Neural progenitor cell (in vitro differentiated cells): Measurements from ENCODE around the gene TYRO3. TPM values are rescaled to one million over a fixed set of nuclear protein-coding genes. Genes with fewer than 3 reads are reported as not detected.

ENCODE experiments used
- DNase-seq: peaks from one replicate; pipeline ENCODE4 v3.0.0-alpha.2; 2016; ENCODE audit warnings: low spot score
- H2AFZ ChIP-seq: fragments of 200-600 bp; sonication (generic); replicated peaks from 2 replicates; pipeline ENCODE4 v1.6.1; 2016; ENCODE audit warnings: antibody characterized with exemption
- H3F3A ChIP-seq: fragments of 200-600 bp; sonication (generic); 2 replicates; pipeline ENCODE4 v1.6.1; 2016; ENCODE audit warnings: antibody characterized with exemption, low read depth
- H3K27ac ChIP-seq: fragments of 200-600 bp; sonication (generic); 2 replicates; pipeline ENCODE4 v1.5.1; 2016; ENCODE audit warnings: mild to moderate bottlenecking
- H3K27me3 ChIP-seq: fragments of 200-600 bp; sonication (generic); 2 replicates; pipeline ENCODE4 v1.6.1; 2016; ENCODE audit warnings: mild to moderate bottlenecking, moderate library complexity
- H3K36me3 ChIP-seq: fragments of 200-600 bp; sonication (generic); 2 replicates; pipeline ENCODE4 v1.5.1; 2016
- H3K4me1 ChIP-seq: fragments of 200-600 bp; sonication (generic); 2 replicates; pipeline ENCODE4 v1.6.1; 2016; ENCODE audit warnings: mixed run types
- H3K4me2 ChIP-seq: fragments of 200-600 bp; sonication (generic); 2 replicates; pipeline ENCODE4 v1.6.1; 2016
- H3K4me3 ChIP-seq: fragments of 200-600 bp; sonication (generic); 2 replicates; pipeline ENCODE4 v1.5.1; 2016
- H3K79me2 ChIP-seq: fragments of 200-600 bp; sonication (generic); 2 replicates; pipeline ENCODE4 v1.6.1; 2016; ENCODE audit warnings: low read depth
- H3K9ac ChIP-seq: fragments of 200-600 bp; sonication (generic); 2 replicates; pipeline ENCODE4 v1.6.1; 2016
- H3K9me3 ChIP-seq: fragments of 200-600 bp; sonication (generic); 2 replicates; pipeline ENCODE4 v1.5.1; 2016; ENCODE audit warnings: low read depth
- H4K20me1 ChIP-seq: fragments of 200-600 bp; sonication (generic); 2 replicates; pipeline ENCODE4 v1.6.1; 2016; ENCODE audit warnings: low read depth
- H3K27ac Mint-ChIP-seq: 3 replicates; pipeline ENCODE4 v1.8.0; 2021; ENCODE audit warnings: mixed read lengths
- H3K27me3 Mint-ChIP-seq: 2 replicates; pipeline ENCODE4 v1.8.0; 2022; ENCODE audit warnings: low read depth, mild to moderate bottlenecking, inconsistent platforms, moderate library complexity, mixed read lengths; ENCODE audit not compliant: insufficient read depth
- H3K36me3 Mint-ChIP-seq: 3 replicates; pipeline ENCODE4 v1.8.0; 2021; ENCODE audit warnings: mixed read lengths
- H3K4me1 Mint-ChIP-seq: 3 replicates; pipeline ENCODE4 v1.8.0; 2021; ENCODE audit warnings: mixed read lengths
- H3K4me3 Mint-ChIP-seq: 3 replicates; pipeline ENCODE4 v1.8.0; 2021; ENCODE audit warnings: mild to moderate bottlenecking, moderate library complexity, mixed read lengths
- H3K9me3 Mint-ChIP-seq: 3 replicates; pipeline ENCODE4 v1.8.0; 2020; ENCODE audit warnings: mixed read lengths
- CTCF ChIP-seq: fragments of 200-600 bp; sonication (generic); IDR thresholded peaks from 2 replicates; pipeline ENCODE4 v1.5.1; 2017; ENCODE audit warnings: antibody characterized with exemption, mild to moderate bottlenecking
- EZH2 ChIP-seq: fragments of 200-600 bp; sonication (generic); IDR thresholded peaks from 2 replicates; pipeline ENCODE4 v1.6.1; 2017; ENCODE audit warnings: antibody characterized with exemption, mild to moderate bottlenecking, moderate library complexity
- EZH2phosphoT487 ChIP-seq: fragments of 200-600 bp; sonication (generic); IDR thresholded peaks from 2 replicates; pipeline ENCODE4 v1.6.1; 2017; ENCODE audit warnings: antibody characterized with exemption
- total RNA-seq: library from RNA; depleted of rRNA; stranded (reverse); fragments of >200 nt; gene quantifications from 2 replicates; pipeline ENCODE4 v1.2.3, GENCODE V29; 2015; ENCODE audit warnings: low replicate concordance

The TYRO3 gene
- total RNA-seq, 1 donor from 2014 or later, result 59.1 TPM

GRCh38 chr15:41631880-41632470 is 73.0 kb downstream of the TYRO3 start:
- Histone ChIP-seq H3K4me2 (no peak overlapping the region), H3K79me2 (peaks cover 12% of the 10 kb centered on the region), H2AFZ (no peak overlapping the region), H3K36me3 (no peaks in the 10 kb centered on the region), H3K9me3 (no peaks in the 10 kb centered on the region), H3K27ac (no peak overlapping the region), H3K4me1 (peaks cover 22% of the 10 kb centered on the region), H3K27me3 (no peaks in the 10 kb centered on the region), H3K4me3 (no peak overlapping the region), H3K9ac (no peak overlapping the region), H3F3A (peaks cover 19% of the 10 kb centered on the region), H4K20me1 (no peaks in the 10 kb centered on the region)
- Mint-ChIP-seq H3K9me3 (no peaks in the 10 kb centered on the region), H3K4me3 (no peak overlapping the region), H3K27ac (no peak overlapping the region), H3K4me1 (peaks cover 16% of the 10 kb centered on the region), H3K27me3 (peaks cover under 1% of the 10 kb centered on the region), H3K36me3 (peaks cover 4% of the 10 kb centered on the region)
- no peak for DNase-seq
- TF ChIP-seq EZH2 (no peak), CTCF (no peak), EZH2phosphoT487 (no peak)

Other genes starting within 250 kb of the TYRO3 start
- gene OIP5, start 226.6 kb upstream of the TYRO3 start, total RNA-seq, result 70.2 and 80.9 TPM in 2 replicates
- 388 and 525 TPM in 2 replicates for gene NUSAP1, start 226.3 kb upstream of the TYRO3 start, total RNA-seq
- gene NDUFAF1, start 156.7 kb upstream of the TYRO3 start, total RNA-seq, result 20.6 and 27.6 TPM in 2 replicates
- 49.7 and 73.8 TPM in 2 replicates for gene RTF1, start 142.1 kb upstream of the TYRO3 start, total RNA-seq
- gene ITPKA, start 65.3 kb upstream of the TYRO3 start, total RNA-seq, result 0.09 TPM in 1 of 2 replicates, not detected in the other
- gene LTK, start 45.4 kb upstream of the TYRO3 start, total RNA-seq, result 0.12 TPM in 1 of 2 replicates, not detected in the other
- 20.3 and 36.8 TPM in 2 replicates for gene RPAP1, start 15.0 kb upstream of the TYRO3 start, total RNA-seq
- gene MGA, start 101.2 kb downstream of the TYRO3 start, total RNA-seq, result 50.1 and 73.4 TPM in 2 replicates
- 10.1 and 18.4 TPM in 2 replicates for gene MAPKBP1, start 215.3 kb downstream of the TYRO3 start, total RNA-seq